ENCODE data around the gene HOXB5.
A peak's percentile ranks its signal among the peaks of the same experiment; 100 is the strongest.

HOXB5 gene

GRCh38 chr17:48615963-48616716, 22.6 kb upstream of the HOXB5 start:
- DNase-seq (ENCODE audit: low read depth) = no peak

GRCh38 chr17:48615047-48615962, 21.7 kb upstream of the HOXB5 start, which contains the start of gene HOXB8:
Gene HOXB8, minus strand, starts transcription at chr17:48615292. Its CDS starts 588 bp downstream, at chr17:48614704.
- DNase-seq (ENCODE audit: low read depth) = no peak

GRCh38 chr17:48613862-48614694, 20.5 kb upstream of the HOXB5 start:
- no peak for DNase-seq (ENCODE audit: low read depth)

GRCh38 chr17:48612854-48613691, 19.5 kb upstream of the HOXB5 start:
- no peak for DNase-seq (ENCODE audit: low read depth)

- DNase-seq (ENCODE audit: low read depth) = no peak
Observed at GRCh38 chr17:48612456-48612853, 18.9 kb upstream of the HOXB5 start.

- DNase-seq (ENCODE audit: low read depth) = no peak
Observed at GRCh38 chr17:48611681-48612455, 18.3 kb upstream of the HOXB5 start.

GRCh38 chr17:48611213-48611612, 17.6 kb upstream of the HOXB5 start:
- no peak for DNase-seq (ENCODE audit: low read depth)

- peak; percentile 55 for DNase-seq (ENCODE audit: low read depth)
Observed at GRCh38 chr17:48610282-48611211, 17.0 kb upstream of the HOXB5 start, which contains the start of gene HOXB7. Gene HOXB7, minus strand, starts transcription at chr17:48611017. Its CDS starts 99 bp downstream, at chr17:48610918.

- DNase-seq (ENCODE audit: low read depth) = no peak
Observed at GRCh38 chr17:48609759-48610281, 16.2 kb upstream of the HOXB5 start.

GRCh38 chr17:48609033-48609432, 15.5 kb upstream of the HOXB5 start:
- DNase-seq (ENCODE audit: low read depth) = no peak

- no peak for DNase-seq (ENCODE audit: low read depth)
Observed at GRCh38 chr17:48608494-48608834, 14.9 kb upstream of the HOXB5 start.

- DNase-seq (ENCODE audit: low read depth) = no peak
Observed at GRCh38 chr17:48606892-48607614, 13.5 kb upstream of the HOXB5 start.

- no peak for DNase-seq (ENCODE audit: low read depth)
Observed at GRCh38 chr17:48605991-48606891, 12.7 kb upstream of the HOXB5 start.

GRCh38 chr17:48605409-48605919, 11.9 kb upstream of the HOXB5 start:
- DNase-seq (ENCODE audit: low read depth) = no peak

GRCh38 chr17:48604770-48605329, 11.3 kb upstream of the HOXB5 start, which contains the start of gene HOXB6:
Gene HOXB6, minus strand, starts transcription at chr17:48604986. Its CDS starts 6,836 bp downstream, at chr17:48598150.
- DNase-seq (ENCODE audit: low read depth) = no peak

- DNase-seq (ENCODE audit: low read depth) = no peak
Observed at GRCh38 chr17:48603959-48604769, 10.6 kb upstream of the HOXB5 start.

All from activated T-cell treated with anti-CD3 and anti-CD28 coated beads for 24 hours (primary cell).